GM12801 (cell line): Measurements from ENCODE around the gene DENND10.

ENCODE experiments used
- TF ChIP-seq, protein P1 (sequence below): IDR thresholded peaks from one replicate; pipeline ENCODE4 v1.5.1; 2011; ENCODE audit warnings: control low read depth; ENCODE audit not compliant: insufficient read length; ENCODE audit errors: extremely low read depth

DENND10 gene

DNA sequence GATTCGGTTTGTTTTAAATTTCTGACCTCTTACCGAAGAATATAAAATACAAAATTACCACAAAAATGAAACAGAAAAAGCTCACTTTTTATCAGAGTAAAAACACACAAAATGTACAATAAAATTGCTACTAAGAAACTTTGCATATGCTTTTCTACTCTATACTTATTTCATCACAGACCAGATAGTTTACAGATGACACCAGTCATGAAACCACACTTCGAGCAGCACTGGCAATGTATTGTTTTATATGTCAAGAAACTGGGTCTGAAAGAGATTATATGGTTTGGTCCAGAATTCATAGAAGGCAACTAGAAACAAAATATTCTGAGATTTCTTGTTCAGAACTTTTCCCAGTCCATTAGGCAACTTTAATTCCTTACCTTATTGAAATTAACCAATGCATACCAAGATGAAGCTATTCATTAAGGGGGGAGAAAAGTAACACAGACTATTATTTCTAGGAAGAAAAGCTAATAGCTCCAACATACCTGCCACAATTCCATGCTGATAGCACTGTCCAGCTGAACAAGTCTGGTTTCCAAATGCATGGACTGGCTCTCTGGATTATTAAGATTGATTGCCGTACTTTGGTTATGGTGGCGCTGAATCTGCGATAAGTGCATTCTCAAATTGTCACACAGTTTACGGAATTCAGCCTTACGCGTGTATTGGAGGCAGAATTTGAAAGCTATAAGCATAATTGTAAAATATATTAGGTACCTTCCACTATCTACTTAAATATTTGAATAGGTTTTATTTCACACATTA, 33.3 kb upstream of the DENND10 start:
- TF ChIP-seq, protein P1, sequence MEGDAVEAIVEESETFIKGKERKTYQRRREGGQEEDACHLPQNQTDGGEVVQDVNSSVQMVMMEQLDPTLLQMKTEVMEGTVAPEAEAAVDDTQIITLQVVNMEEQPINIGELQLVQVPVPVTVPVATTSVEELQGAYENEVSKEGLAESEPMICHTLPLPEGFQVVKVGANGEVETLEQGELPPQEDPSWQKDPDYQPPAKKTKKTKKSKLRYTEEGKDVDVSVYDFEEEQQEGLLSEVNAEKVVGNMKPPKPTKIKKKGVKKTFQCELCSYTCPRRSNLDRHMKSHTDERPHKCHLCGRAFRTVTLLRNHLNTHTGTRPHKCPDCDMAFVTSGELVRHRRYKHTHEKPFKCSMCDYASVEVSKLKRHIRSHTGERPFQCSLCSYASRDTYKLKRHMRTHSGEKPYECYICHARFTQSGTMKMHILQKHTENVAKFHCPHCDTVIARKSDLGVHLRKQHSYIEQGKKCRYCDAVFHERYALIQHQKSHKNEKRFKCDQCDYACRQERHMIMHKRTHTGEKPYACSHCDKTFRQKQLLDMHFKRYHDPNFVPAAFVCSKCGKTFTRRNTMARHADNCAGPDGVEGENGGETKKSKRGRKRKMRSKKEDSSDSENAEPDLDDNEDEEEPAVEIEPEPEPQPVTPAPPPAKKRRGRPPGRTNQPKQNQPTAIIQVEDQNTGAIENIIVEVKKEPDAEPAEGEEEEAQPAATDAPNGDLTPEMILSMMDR: no peak

DNA sequence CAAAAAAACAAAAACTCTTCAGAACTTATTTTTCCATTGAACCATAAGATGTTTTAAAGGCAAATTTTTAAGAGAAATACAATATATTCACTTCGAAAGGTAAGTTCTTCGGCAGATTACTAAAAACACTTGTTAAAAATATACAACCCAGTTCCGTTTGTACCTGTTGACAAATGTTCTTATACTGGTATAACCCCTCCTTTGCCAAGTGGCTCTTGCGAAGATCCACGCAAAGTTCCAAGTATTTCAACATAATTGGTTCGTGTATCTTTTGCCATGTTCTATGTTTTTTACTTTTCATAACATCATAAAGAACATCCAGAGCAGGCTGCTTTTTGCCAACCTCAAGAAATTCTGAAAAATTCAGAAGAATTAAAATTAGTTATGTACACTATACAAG, 30.3 kb upstream of the DENND10 start:
- TF ChIP-seq, protein P1: no peak

DNA sequence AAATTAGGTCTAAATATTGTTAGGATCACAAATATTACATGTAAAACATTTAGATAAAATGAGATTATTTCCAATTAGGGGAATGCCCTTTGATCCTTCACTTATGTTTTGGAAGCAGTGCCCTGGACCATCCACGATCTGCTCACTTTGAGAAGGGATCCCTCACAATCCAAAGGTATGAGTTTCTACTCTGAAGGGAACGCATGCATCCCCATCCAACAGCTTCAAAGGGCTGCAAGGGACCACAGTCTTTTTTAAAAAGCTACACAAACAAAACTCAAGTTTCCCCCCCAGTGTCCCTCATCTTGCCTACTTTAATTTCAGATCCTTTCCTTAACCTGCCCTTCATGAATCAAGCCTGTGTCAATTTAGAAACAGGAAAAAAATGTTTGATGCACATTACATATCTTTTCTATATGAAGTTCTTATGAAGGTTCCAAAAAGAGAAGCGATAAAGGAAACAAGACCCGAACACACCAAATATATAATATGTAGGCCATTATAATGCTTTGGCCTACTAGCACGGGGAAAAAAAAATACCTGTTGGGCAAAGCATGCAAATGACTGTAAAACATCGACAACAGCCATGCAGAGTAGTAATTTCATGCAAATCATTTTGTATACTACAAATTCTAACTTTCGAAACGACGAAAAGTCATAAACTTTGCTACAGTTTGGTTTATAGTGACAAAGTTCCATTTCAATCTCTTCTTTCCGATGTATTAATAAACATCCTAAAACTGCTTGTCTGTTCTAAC, 25.3 kb upstream of the DENND10 start:
- TF ChIP-seq, protein P1: no peak

DNA sequence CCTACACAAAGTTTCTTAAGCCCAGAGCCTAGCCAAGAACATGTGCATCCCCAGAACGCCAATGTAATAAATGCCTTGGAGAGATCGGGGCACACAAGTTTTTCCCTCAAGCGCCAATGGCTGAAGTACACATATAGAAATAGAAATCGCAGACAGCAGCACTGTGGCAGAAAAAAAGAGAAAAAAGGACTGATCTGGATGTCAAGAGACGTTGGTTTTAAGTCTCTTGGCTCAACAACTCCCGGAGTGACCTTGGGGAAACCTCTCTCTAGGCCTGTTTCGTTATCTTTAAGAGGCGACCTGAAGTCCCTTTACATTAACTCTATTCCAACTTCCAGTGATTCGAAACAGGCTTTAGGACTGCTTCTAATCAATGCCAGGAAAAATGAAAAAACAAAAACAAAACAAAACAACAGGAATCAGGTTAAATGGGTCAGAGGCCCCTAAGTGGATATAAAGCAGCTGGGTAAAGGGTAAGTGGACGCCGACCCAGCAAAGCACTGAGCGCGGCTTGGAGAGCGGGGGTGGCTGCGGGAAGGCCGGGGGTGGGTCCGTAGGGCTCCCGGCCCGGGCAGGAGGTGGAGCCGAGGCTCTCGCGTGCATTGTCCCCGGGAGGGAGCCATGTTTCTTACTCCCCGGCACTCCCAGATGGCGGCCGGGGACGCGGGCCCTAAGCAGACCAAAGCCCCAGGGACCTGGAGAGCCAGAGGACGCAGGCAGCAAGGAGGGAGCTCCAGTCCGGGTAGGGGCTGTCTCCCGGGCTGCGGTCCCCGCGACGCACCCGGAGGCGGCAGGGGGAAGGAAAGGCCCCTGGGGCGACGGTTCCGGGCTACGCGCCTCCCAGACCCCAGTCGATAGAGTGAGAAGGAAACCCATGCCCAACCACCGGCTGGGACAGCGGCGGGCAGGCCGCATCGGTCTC, 24.1 kb upstream of the DENND10 start:
- TF ChIP-seq, protein P1: no peak

DNA sequence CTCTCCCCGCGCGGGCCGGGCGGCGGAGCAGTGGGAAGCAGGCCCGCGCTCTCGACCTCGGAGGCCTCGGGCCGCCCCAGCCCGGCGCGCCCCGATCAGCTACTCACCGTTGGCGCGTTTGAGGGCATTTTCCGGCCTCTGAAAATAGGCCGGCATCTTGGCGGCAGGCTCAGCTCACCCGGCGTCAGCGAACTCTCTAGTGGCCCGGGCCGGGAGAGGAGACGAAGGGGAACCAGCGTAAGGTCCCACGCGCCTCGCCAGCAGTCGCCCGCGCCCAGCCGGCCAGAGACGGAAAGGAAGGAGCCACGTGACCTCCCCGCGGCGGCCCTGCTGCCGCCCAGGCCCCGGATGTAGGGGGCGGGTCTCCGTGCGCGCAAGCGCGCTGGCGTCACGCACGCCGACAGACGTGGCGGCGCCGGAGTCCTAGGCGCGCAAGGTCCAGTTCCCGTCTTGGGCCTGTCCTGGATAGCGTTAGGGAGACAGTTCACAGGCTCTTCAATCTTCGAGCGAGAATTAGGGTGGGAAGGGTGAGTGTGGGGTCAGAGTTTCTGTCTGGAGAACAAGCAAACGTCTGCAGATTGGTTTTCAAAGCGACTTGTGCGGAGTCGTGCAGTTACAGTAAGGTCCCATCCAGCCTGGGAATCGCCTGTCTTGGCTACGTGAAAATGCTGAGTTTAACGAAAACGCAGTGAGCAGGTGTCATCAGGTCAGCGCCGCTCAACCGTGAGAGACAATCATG, 23.2 kb upstream of the DENND10 start, which contains the start of gene EIF3A:
Gene EIF3A (minus strand): TSS at position 297 of the 739 bp plus-strand sequence. CDS start 141 bp downstream, at position 156.
- TF ChIP-seq, protein P1: no peak

DNA sequence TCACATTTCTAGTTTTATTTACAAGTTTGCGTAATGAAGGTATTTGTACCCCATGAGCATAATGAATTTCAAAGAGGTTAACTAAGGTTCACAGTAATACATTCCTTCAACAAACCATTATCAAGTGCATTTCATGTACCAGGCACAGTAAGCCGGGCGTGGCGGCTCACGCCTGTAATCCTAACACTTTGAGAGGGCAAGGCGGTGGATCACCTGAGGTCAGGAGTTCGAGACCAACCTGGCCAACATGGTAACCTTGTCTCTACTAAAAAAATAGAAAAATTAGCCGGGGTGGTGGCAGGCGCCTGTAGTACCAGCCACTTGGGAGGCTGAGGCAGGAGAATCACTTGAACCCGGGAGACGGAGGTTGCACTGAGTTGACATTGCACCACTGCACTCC, 19.0 kb upstream of the DENND10 start:
- TF ChIP-seq, protein P1: no peak
